VCaP (cell line): ENCODE data around the gene TEX35.
A peak's percentile ranks its signal among the peaks of the same experiment; 100 is the strongest.

Experiments used
- H3K27ac ChIP-seq: fragments of 450-650 bp; 2 replicates; pipeline ENCODE4 v1.5.1; 2017
- CTCF ChIP-seq: fragments of 450-650 bp; conservative IDR thresholded peaks from 2 replicates; pipeline ENCODE4 v1.5.1; 2017; ENCODE audit warnings: mild to moderate bottlenecking, moderate library complexity

The TEX35 gene

GRCh38 chr1:178512566-178513277, at the start of gene TEX35:
Gene TEX35 (plus strand): TSS chr1:178513109. CDS start chr1:178513189, 80 bp downstream.
- H3K27ac ChIP-seq, result peak within 1 kb of the TSS; percentile 36
- no peak for TF ChIP-seq CTCF

GRCh38 chr1:178464141-178464540, 48.8 kb upstream of the TEX35 start:
- H3K27ac ChIP-seq, result no peak overlapping the region
- TF ChIP-seq CTCF, result no peak

- no peak for TF ChIP-seq CTCF
- H3K27ac ChIP-seq, result no peak overlapping the region
These were observed 48.3 kb upstream of the TEX35 start for GRCh38 chr1:178464566-178464965.

GRCh38 chr1:178465011-178465410, 47.9 kb upstream of the TEX35 start:
- TF ChIP-seq CTCF, result no peak

GRCh38 chr1:178467837-178468236, 45.1 kb upstream of the TEX35 start:
- no peak overlapping the region for H3K27ac ChIP-seq
- TF ChIP-seq CTCF, result no peak

More at GRCh38 chr1:178465011-178465410, 47.9 kb upstream of the TEX35 start:
- no peak overlapping the region for H3K27ac ChIP-seq

GRCh38 chr1:178470411-178470960, 42.4 kb upstream of the TEX35 start:
- no peak overlapping the region for H3K27ac ChIP-seq
- TF ChIP-seq CTCF, result no peak

- H3K27ac ChIP-seq, result no peak overlapping the region
- no peak for TF ChIP-seq CTCF
These were observed 40.4 kb upstream of the TEX35 start for GRCh38 chr1:178472531-178472930.
